Mesenchymal stem cell (in vitro differentiated cells and primary cell): ENCODE data around the gene ZNF750.

ENCODE experiments used
- DNase-seq: peaks from one replicate; pipeline ENCODE4 v3.0.0-alpha.2; 2013
- H2AFZ ChIP-seq: one replicate; pipeline ENCODE4 v1.6.1; 2013; ENCODE audit warnings: low read depth, mild to moderate bottlenecking, control low read depth, inconsistent platforms, low read length, moderate library complexity
- H2AK5ac ChIP-seq: 2 replicates; pipeline ENCODE4 v1.6.1; 2013; ENCODE audit warnings: low read length, moderate library complexity, mild to moderate bottlenecking, inconsistent platforms; ENCODE audit not compliant: severe bottlenecking
- H2BK120ac ChIP-seq: one replicate; pipeline ENCODE4 v1.6.1; 2013; ENCODE audit warnings: low read depth, mild to moderate bottlenecking, inconsistent platforms, low read length, moderate library complexity
- H2BK12ac ChIP-seq, 2 experiments: one replicate each; pipeline ENCODE4 v1.6.1; 2013; ENCODE audit warnings: inconsistent platforms in 2 of 2, low read length in 2 of 2, mild to moderate bottlenecking in 2 of 2, moderate library complexity in 2 of 2, control low read depth in 1 of 2
- H2BK15ac ChIP-seq: one replicate; pipeline ENCODE4 v1.6.1; 2013; ENCODE audit warnings: mild to moderate bottlenecking, low read depth, inconsistent platforms; ENCODE audit not compliant: poor library complexity, severe bottlenecking
- H2BK5ac ChIP-seq: 2 replicates; pipeline ENCODE4 v1.6.1; 2013; ENCODE audit warnings: low read depth, mild to moderate bottlenecking, low read length, control low read depth, inconsistent platforms; ENCODE audit not compliant: poor library complexity, severe bottlenecking
- H3K14ac ChIP-seq, 2 experiments: one replicate each; pipeline ENCODE4 v1.6.1; 2013; ENCODE audit warnings: inconsistent platforms in 2 of 2, low read length in 2 of 2, control low read depth in 1 of 2, mild to moderate bottlenecking in 1 of 2, moderate library complexity in 1 of 2
- H3K18ac ChIP-seq, 2 experiments: one replicate each; pipeline ENCODE4 v1.6.1; 2013; ENCODE audit warnings: inconsistent platforms in 2 of 2, low read length in 2 of 2, control low read depth in 1 of 2, low read depth in 1 of 2, mild to moderate bottlenecking in 1 of 2
- H3K23ac ChIP-seq, 2 experiments: one replicate each; pipeline ENCODE4 v1.6.1; 2013; ENCODE audit warnings: inconsistent platforms in 2 of 2, low read length in 2 of 2, mild to moderate bottlenecking in 2 of 2, moderate library complexity in 2 of 2, control low read depth in 1 of 2
- H3K27ac ChIP-seq: 2 replicates; pipeline ENCODE4 v1.5.1; 2013; ENCODE audit warnings: mild to moderate bottlenecking, moderate library complexity, low read length, control low read depth, inconsistent platforms; ENCODE audit not compliant: poor library complexity, severe bottlenecking
- H3K27me3 ChIP-seq, 2 experiments: 2 replicates each; pipeline versions ENCODE4 v1.6.1 to v1.7.0; 2013; ENCODE audit warnings: low read length in 2 of 2, mild to moderate bottlenecking in 2 of 2, moderate library complexity in 2 of 2, control low read depth in 1 of 2, inconsistent platforms in 1 of 2; ENCODE audit not compliant: control insufficient read depth in 1 of 2, insufficient read depth in 1 of 2
- H3K36me3 ChIP-seq, 2 experiments: 2 replicates each; pipeline versions ENCODE4 v1.6.1 to v1.7.0; 2013; ENCODE audit warnings: low read length in 2 of 2, control low read depth in 1 of 2, inconsistent platforms in 1 of 2, low read depth in 1 of 2, mild to moderate bottlenecking in 1 of 2; ENCODE audit not compliant: insufficient read depth in 2 of 2, control insufficient read depth in 1 of 2
- H3K4ac ChIP-seq, 2 experiments: one replicate each; pipeline ENCODE4 v1.6.1; 2013; ENCODE audit warnings: inconsistent platforms in 2 of 2, low read length in 2 of 2, mild to moderate bottlenecking in 2 of 2, moderate library complexity in 2 of 2, control low read depth in 1 of 2, low read depth in 1 of 2
- H3K4me1 ChIP-seq: 2 replicates; pipeline ENCODE4 v1.6.1; 2013; ENCODE audit warnings: low read depth, low read length, control low read depth; ENCODE audit not compliant: control insufficient read depth, insufficient read depth
- H3K4me2 ChIP-seq: 2 replicates; pipeline ENCODE4 v1.6.1; 2013; ENCODE audit warnings: low read length, mild to moderate bottlenecking, inconsistent platforms; ENCODE audit not compliant: poor library complexity, severe bottlenecking
- H3K4me3 ChIP-seq, 2 experiments: 2 replicates each; pipeline versions ENCODE4 v1.5.1 to v1.7.0; 2013; ENCODE audit warnings: low read length in 2 of 2, mild to moderate bottlenecking in 2 of 2, control low read depth in 1 of 2, low read depth in 1 of 2; ENCODE audit not compliant: insufficient read depth in 1 of 2
- H3K79me1 ChIP-seq: replicated peaks from 2 replicates; pipeline ENCODE4 v1.6.1; 2013; ENCODE audit warnings: mild to moderate bottlenecking, control low read depth, low read length, inconsistent platforms; ENCODE audit not compliant: poor library complexity, severe bottlenecking
- H3K9ac ChIP-seq: 2 replicates; pipeline ENCODE4 v1.7.0; 2013; ENCODE audit warnings: mild to moderate bottlenecking, low read length, moderate library complexity
- H3K9me3 ChIP-seq: 2 replicates; pipeline ENCODE4 v1.7.0; 2013; ENCODE audit warnings: mild to moderate bottlenecking, low read length; ENCODE audit not compliant: control insufficient read depth
- H4K8ac ChIP-seq: one replicate; pipeline ENCODE4 v1.6.1; 2013; ENCODE audit warnings: inconsistent platforms, mild to moderate bottlenecking, low read length, moderate library complexity
- H4K91ac ChIP-seq: one replicate; pipeline ENCODE4 v1.6.1; 2013; ENCODE audit warnings: mild to moderate bottlenecking, low read length, inconsistent platforms
- WGBS: methylation state at CpG from one replicate; pipeline ENCODE4 v1.1.7; 2013; ENCODE audit warnings: mixed read lengths; 5-methylcytosine and 5-hydroxymethylcytosine counted together

ZNF750 gene

DNA sequence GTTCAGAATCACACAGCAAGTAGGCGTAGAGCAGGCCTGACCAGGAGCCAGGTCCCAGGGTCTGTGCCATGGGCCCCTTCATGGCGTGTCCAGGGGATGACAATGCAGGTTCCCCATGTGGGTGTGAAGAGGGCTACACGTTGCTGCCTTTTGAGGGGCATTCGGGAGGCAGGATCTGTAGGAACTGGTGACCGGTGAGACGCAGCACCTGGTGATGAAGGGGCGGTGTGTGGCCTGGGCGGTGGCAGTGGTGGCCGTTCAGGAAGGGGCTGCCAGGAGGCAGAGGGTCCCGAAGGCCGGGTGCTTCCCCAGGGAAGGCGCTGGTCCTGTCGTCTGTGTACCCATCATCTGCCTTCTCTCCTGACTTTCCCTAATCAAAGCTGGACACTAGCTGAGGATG is 34.6 kb downstream of the ZNF750 start:
- Histone ChIP-seq H3K4ac (no peak overlapping the region), H2BK12ac (no peak overlapping the region), H4K8ac (no peak overlapping the region), H3K9me3 (no peaks in the 10 kb centered on the region), H2AK5ac (no peak overlapping the region), H4K91ac (no peak overlapping the region), H3K9ac (peak overlapping the region; percentile 55), H3K23ac (no peak overlapping the region), H2AFZ (no peak overlapping the region), H3K4me3 (peak overlapping the region in 1 of 2 experiments; percentile 43), H2BK15ac (no peak overlapping the region), H3K14ac (no peak overlapping the region), H3K36me3 (peaks cover 29 to 65% of the 10 kb centered on the region in 2 experiments), H2BK120ac (no peak overlapping the region), H3K4me1 (peaks cover 10% of the 10 kb centered on the region), H2BK5ac (no peak overlapping the region), H3K79me1 (peaks cover 13% of the 10 kb centered on the region), H3K4me2 (no peak overlapping the region), H3K27ac (no peak overlapping the region), H3K27me3 (no peaks in the 10 kb centered on the region), H3K18ac (no peak overlapping the region)
- DNase-seq, result no peak
- WGBS, result 98% methylated on average over 13 of the region's 13 CpGs

- Histone ChIP-seq H3K9ac (peak overlapping the region; percentile 55), H3K27me3 (no peaks in the 10 kb centered on the region), H3K4me3 (peak overlapping the region in 1 of 2 experiments; percentile 43), H3K4ac (no peak overlapping the region), H3K4me2 (no peak overlapping the region), H2BK5ac (no peak overlapping the region), H2BK15ac (no peak overlapping the region), H3K4me1 (peaks cover 10% of the 10 kb centered on the region), H4K8ac (no peak overlapping the region), H2AFZ (no peak overlapping the region), H4K91ac (no peak overlapping the region), H2AK5ac (no peak overlapping the region), H3K14ac (no peak overlapping the region), H3K9me3 (no peaks in the 10 kb centered on the region), H3K27ac (no peak overlapping the region), H3K79me1 (peaks cover 14% of the 10 kb centered on the region), H3K36me3 (peaks cover 27 to 68% of the 10 kb centered on the region in 2 experiments), H3K23ac (no peak overlapping the region), H2BK12ac (no peak overlapping the region), H2BK120ac (no peak overlapping the region), H3K18ac (no peak overlapping the region)
- 96% methylated on average over 27 of the region's 27 CpGs for WGBS
- no peak for DNase-seq
Measured at GRCh38 chr17:82804442-82805191, 35.2 kb downstream of the ZNF750 start.

DNA sequence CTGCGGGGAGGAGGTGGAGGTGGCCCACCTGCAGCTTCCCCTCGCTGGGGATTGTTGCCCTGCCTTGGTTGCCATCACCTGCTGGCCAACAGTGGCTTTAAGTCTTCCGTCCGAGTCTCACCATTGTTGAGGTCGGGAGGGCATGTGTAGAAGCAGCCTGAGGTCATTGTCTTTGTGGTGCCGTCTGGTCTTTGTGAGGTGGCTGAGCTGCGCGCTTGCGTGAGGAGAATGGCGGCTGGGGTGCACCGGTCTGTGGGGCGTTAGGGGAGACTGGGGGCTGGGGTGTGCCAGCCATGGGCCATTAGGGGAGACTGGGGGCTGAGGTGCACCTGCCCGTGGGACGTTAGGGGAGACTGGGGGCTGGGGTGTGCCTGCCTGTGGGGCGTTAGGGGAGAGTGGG is 36.2 kb downstream of the ZNF750 start:
- Histone ChIP-seq H3K27ac (no peak overlapping the region), H2BK15ac (no peak overlapping the region), H2AFZ (no peak overlapping the region), H3K9ac (no peak overlapping the region), H3K9me3 (no peaks in the 10 kb centered on the region), H3K4me2 (no peak overlapping the region), H3K14ac (no peak overlapping the region), H3K23ac (no peak overlapping the region), H2AK5ac (no peak overlapping the region), H3K4me1 (peaks cover 7% of the 10 kb centered on the region), H3K4me3 (no peak overlapping the region), H3K79me1 (peaks cover 12% of the 10 kb centered on the region), H4K91ac (no peak overlapping the region), H2BK12ac (no peak overlapping the region), H2BK5ac (no peak overlapping the region), H3K27me3 (no peaks in the 10 kb centered on the region), H3K4ac (no peak overlapping the region), H4K8ac (no peak overlapping the region), H2BK120ac (no peak overlapping the region), H3K18ac (no peak overlapping the region), H3K36me3 (peaks cover 28 to 61% of the 10 kb centered on the region in 2 experiments)
- WGBS, result 96% methylated on average over 15 of the region's 15 CpGs
- DNase-seq, result no peak

DNA sequence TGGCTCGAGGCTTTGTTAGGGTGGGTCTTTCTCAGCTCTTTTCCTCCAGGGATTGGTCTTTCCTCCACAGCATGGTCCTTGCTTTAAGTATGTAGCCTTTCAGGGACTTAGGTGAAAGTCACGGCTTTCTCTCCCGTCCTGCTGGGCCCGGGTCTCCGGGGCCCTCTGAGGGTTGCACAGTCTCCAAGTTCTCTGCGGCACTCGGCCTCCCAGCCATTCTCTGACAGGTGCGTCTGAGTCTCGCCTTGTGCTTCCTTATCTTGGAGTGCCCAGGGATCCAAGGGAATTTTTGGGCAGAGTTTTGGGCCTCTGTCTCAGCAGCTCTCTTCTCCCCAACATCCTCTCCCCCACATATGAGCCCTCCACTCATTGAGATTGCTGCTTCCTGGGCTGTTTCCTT is 36.6 kb downstream of the ZNF750 start:
- H3K79me1 ChIP-seq, result peaks cover 12% of the 10 kb centered on the region
- 89% methylated on average over 9 of the region's 9 CpGs for WGBS
- no peak overlapping the region for H3K4me3 ChIP-seq
- H3K36me3 ChIP-seq, result peaks cover 31 to 57% of the 10 kb centered on the region in 2 experiments
- no peak overlapping the region for H3K27ac ChIP-seq
- H2AFZ ChIP-seq, result no peak overlapping the region
- no peak overlapping the region for H3K23ac ChIP-seq
- H3K18ac ChIP-seq, result no peak overlapping the region
- no peak for DNase-seq
- H2BK12ac ChIP-seq, result no peak overlapping the region
- H3K9ac ChIP-seq, result no peak overlapping the region
- no peak overlapping the region for H2BK15ac ChIP-seq
- H2BK120ac ChIP-seq, result no peak overlapping the region
- no peak overlapping the region for H3K4ac ChIP-seq
- H3K9me3 ChIP-seq, result no peaks in the 10 kb centered on the region
- no peak overlapping the region for H4K91ac ChIP-seq
- H3K27me3 ChIP-seq, result no peaks in the 10 kb centered on the region
- H2BK5ac ChIP-seq, result no peak overlapping the region
- no peak overlapping the region for H2AK5ac ChIP-seq
- H4K8ac ChIP-seq, result no peak overlapping the region
- H3K14ac ChIP-seq, result no peak overlapping the region
- peaks cover 7% of the 10 kb centered on the region for H3K4me1 ChIP-seq
- no peak overlapping the region for H3K4me2 ChIP-seq
